ENCODE data around the gene CINP.

- no peak for TF ChIP-seq CTCF (conservative IDR thresholded peaks at IDR 0.05; ENCODE audit: low read depth in 2 of 2)
- no peak for TF ChIP-seq EZH2phosphoT487 (IDR thresholded peaks at IDR 0.05; ENCODE audit: unreplicated experiment)
- TF ChIP-seq JUNB (IDR thresholded peaks at IDR 0.05; ENCODE audit: unreplicated experiment) = no peak
- TF ChIP-seq ZNF331 (CRISPR knock-in tag; IDR thresholded peaks at IDR 0.05; ENCODE audit: low read depth) = no peak
- no peak for TF ChIP-seq EZH2 (IDR thresholded peaks at IDR 0.05; ENCODE audit: low read depth, unreplicated experiment)
- TF ChIP-seq CREB1 (CRISPR knock-in tag; IDR thresholded peaks at IDR 0.05; ENCODE audit: low read depth) = no peak
- TF ChIP-seq POLR2AphosphoS5 (IDR thresholded peaks at IDR 0.05; ENCODE audit: low read depth) = no peak
- no peak for TF ChIP-seq REST (IDR thresholded peaks at IDR 0.05; ENCODE audit: unreplicated experiment)
- TF ChIP-seq STAT1 (IDR thresholded peaks at IDR 0.05; ENCODE audit: unreplicated experiment) = no peak
- no peak for TF ChIP-seq ETS1 (IDR thresholded peaks at IDR 0.05)
- TF ChIP-seq ZNF462 (CRISPR knock-in tag; IDR thresholded peaks at IDR 0.05) = no peak
- no peak for TF ChIP-seq ZNF114 (CRISPR knock-in tag; IDR thresholded peaks at IDR 0.05)
- TF ChIP-seq NANOG (IDR thresholded peaks at IDR 0.05; ENCODE audit: borderline replicate concordance) = no peak
These were observed 15.0 kb upstream of the CINP start for GRCh38 chr14:102377696-102378095.
